ENCODE results near the gene ALOX15B. TPM values are rescaled to one million over a fixed set of nuclear protein-coding genes. Genes with fewer than 3 reads are reported as not detected.

Gene ALOX15B
- total RNA-seq, 1 donor = under 0.01 TPM

GRCh38 chr17:8066841-8067775 lies 28.2 kb downstream of the ALOX15B start:
- Histone ChIP-seq H3K4me3 (ENCODE audit: insufficient read depth, low read length) (no peak overlapping the region), H3K27me3 (ENCODE audit: insufficient read depth, low read length) (peaks cover 61% of the 10 kb centered on the region), H2AFZ (ENCODE audit: low read length) (no peak overlapping the region), H3K27ac (ENCODE audit: low read depth, low read length) (no peak overlapping the region), H3K79me2 (ENCODE audit: insufficient read depth, low read length) (no peaks in the 10 kb centered on the region), H3K36me3 (ENCODE audit: insufficient read depth, low read length) (no peaks in the 10 kb centered on the region), H3K4me2 (ENCODE audit: insufficient read depth, low read length) (no peak overlapping the region), H3K9me3 (ENCODE audit: low read depth, low read length) (no peaks in the 10 kb centered on the region), H3K4me1 (ENCODE audit: insufficient read depth, low read length) (no peaks in the 10 kb centered on the region), H4K20me1 (ENCODE audit: insufficient read depth, low read length) (no peaks in the 10 kb centered on the region)
- DNase-seq (ENCODE audit: insufficient read length, low spot score, missing footprints) = peak; percentile 78
- TF ChIP-seq CTCF (IDR thresholded peaks at IDR 0.05; ENCODE audit: extremely low read depth, low read depth, low read length) = no peak

DNA sequence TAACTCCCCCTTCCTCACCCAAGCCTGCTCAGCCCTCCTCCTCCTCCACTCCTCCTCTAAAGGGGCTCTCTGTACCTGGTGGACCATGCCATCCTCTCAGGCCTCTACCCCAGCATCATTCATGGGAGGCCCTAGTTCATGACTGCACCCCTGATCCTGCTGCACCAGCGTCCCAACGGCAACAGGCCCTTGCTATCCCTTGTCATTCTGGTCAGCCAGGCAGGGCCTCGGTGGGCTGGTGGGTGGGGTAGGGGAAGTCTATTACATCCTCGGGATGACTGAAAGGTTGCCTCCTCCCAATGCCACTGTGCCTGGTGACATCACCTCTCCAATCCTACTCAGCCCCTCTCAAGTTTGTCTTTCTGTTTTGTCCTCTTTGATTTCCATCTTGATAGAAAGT lies 28.9 kb downstream of the ALOX15B start:
- Histone ChIP-seq H3K36me3 (ENCODE audit: insufficient read depth, low read length) (no peaks in the 10 kb centered on the region), H3K79me2 (ENCODE audit: insufficient read depth, low read length) (no peaks in the 10 kb centered on the region)

GRCh38 chr17:8068736-8069586 lies 30.1 kb downstream of the ALOX15B start:
- no peaks in the 10 kb centered on the region for H3K79me2 ChIP-seq (ENCODE audit: insufficient read depth, low read length)
- no peaks in the 10 kb centered on the region for H4K20me1 ChIP-seq (ENCODE audit: insufficient read depth, low read length)
- H2AFZ ChIP-seq (ENCODE audit: low read length) = no peak overlapping the region
- peak; percentile 65 for DNase-seq (ENCODE audit: insufficient read length, low spot score, missing footprints)
- no peaks in the 10 kb centered on the region for H3K4me1 ChIP-seq (ENCODE audit: insufficient read depth, low read length)
- no peak overlapping the region for H3K4me3 ChIP-seq (ENCODE audit: insufficient read depth, low read length)
- no peak overlapping the region for H3K4me2 ChIP-seq (ENCODE audit: insufficient read depth, low read length)
- H3K9me3 ChIP-seq (ENCODE audit: low read depth, low read length) = no peaks in the 10 kb centered on the region
- no peaks in the 10 kb centered on the region for H3K36me3 ChIP-seq (ENCODE audit: insufficient read depth, low read length)
- TF ChIP-seq CTCF (IDR thresholded peaks at IDR 0.05; ENCODE audit: extremely low read depth, low read depth, low read length) = no peak
- H3K27me3 ChIP-seq (ENCODE audit: insufficient read depth, low read length) = peaks cover 63% of the 10 kb centered on the region
- H3K27ac ChIP-seq (ENCODE audit: low read depth, low read length) = no peak overlapping the region

More for the DNA sequence above, 28.9 kb downstream of the ALOX15B start:
- Histone ChIP-seq H3K4me1 (ENCODE audit: insufficient read depth, low read length) (no peaks in the 10 kb centered on the region), H4K20me1 (ENCODE audit: insufficient read depth, low read length) (no peaks in the 10 kb centered on the region), H3K27ac (ENCODE audit: low read depth, low read length) (no peak overlapping the region), H3K9me3 (ENCODE audit: low read depth, low read length) (no peaks in the 10 kb centered on the region), H2AFZ (ENCODE audit: low read length) (no peak overlapping the region), H3K4me2 (ENCODE audit: insufficient read depth, low read length) (no peak overlapping the region), H3K27me3 (ENCODE audit: insufficient read depth, low read length) (peaks cover 61% of the 10 kb centered on the region), H3K4me3 (ENCODE audit: insufficient read depth, low read length) (no peak overlapping the region)
- no peak for TF ChIP-seq CTCF (IDR thresholded peaks at IDR 0.05; ENCODE audit: extremely low read depth, low read depth, low read length)
- DNase-seq (ENCODE audit: insufficient read length, low spot score, missing footprints) = peak; percentile 45

GRCh38 chr17:8069587-8069860 lies 30.7 kb downstream of the ALOX15B start:
- H3K36me3 ChIP-seq (ENCODE audit: insufficient read depth, low read length) = no peaks in the 10 kb centered on the region
- TF ChIP-seq CTCF (IDR thresholded peaks at IDR 0.05; ENCODE audit: extremely low read depth, low read depth, low read length) = no peak
- H3K27ac ChIP-seq (ENCODE audit: low read depth, low read length) = no peak overlapping the region
- H3K4me1 ChIP-seq (ENCODE audit: insufficient read depth, low read length) = no peaks in the 10 kb centered on the region
- H3K4me2 ChIP-seq (ENCODE audit: insufficient read depth, low read length) = no peak overlapping the region
- no peak overlapping the region for H2AFZ ChIP-seq (ENCODE audit: low read length)
- H3K4me3 ChIP-seq (ENCODE audit: insufficient read depth, low read length) = no peak overlapping the region
- H3K27me3 ChIP-seq (ENCODE audit: insufficient read depth, low read length) = peaks cover 65% of the 10 kb centered on the region
- H3K79me2 ChIP-seq (ENCODE audit: insufficient read depth, low read length) = no peaks in the 10 kb centered on the region
- DNase-seq (ENCODE audit: insufficient read length, low spot score, missing footprints) = no peak
- no peaks in the 10 kb centered on the region for H4K20me1 ChIP-seq (ENCODE audit: insufficient read depth, low read length)
- no peaks in the 10 kb centered on the region for H3K9me3 ChIP-seq (ENCODE audit: low read depth, low read length)

Measured in osteoblast (primary cell).